ENCODE data around the gene RAI1. TPM values are rescaled to one million over a fixed set of nuclear protein-coding genes. Genes with fewer than 3 reads are reported as not detected.

The RAI1 gene
- total and polyA plus RNA-seq, 2 of the 13 experiments (the other 11 are each of a cell fraction or from before 2014, with no cell fraction given) = 3.4 to 5.2 TPM

GRCh38 chr17:17666111-17666714 lies 15.0 kb upstream of the RAI1 start (continued):
- TF ChIP-seq DDIT3 (CRISPR knock-in tag; IDR thresholded peaks at IDR 0.05) (no peak), HES4 (CRISPR knock-in tag; IDR thresholded peaks at IDR 0.05; ENCODE audit: borderline replicate concordance) (no peak), NR0B2 (CRISPR knock-in tag; IDR thresholded peaks at IDR 0.05) (no peak), ZNF777 (CRISPR knock-in tag; IDR thresholded peaks at IDR 0.05) (no peak), MNT (IDR thresholded peaks at IDR 0.05) (peak; percentile 92), TCF12 (IDR thresholded peaks at IDR 0.05) (no peak), TCF12 (CRISPR knock-in tag; IDR thresholded peaks at IDR 0.05) (no peak), NCOR1 (IDR thresholded peaks at IDR 0.05; ENCODE audit: borderline replicate concordance, low read length) (no peak), ZBED4 (CRISPR knock-in tag; IDR thresholded peaks at IDR 0.05; ENCODE audit: borderline replicate concordance) (no peak), MTF1 (CRISPR knock-in tag; IDR thresholded peaks at IDR 0.05) (no peak), CREM (IDR thresholded peaks at IDR 0.05) (no peak), CREM (CRISPR knock-in tag; IDR thresholded peaks at IDR 0.05) (no peak), CEBPZ (IDR thresholded peaks at IDR 0.05; ENCODE audit: low read length) (no peak), SIX4 (CRISPR knock-in tag; IDR thresholded peaks at IDR 0.05) (no peak), CAMTA2 (CRISPR knock-in tag; IDR thresholded peaks at IDR 0.05; ENCODE audit: borderline replicate concordance) (no peak), ZFP36L1 (CRISPR knock-in tag; IDR thresholded peaks at IDR 0.05) (no peak), TGIF2 (CRISPR knock-in tag; IDR thresholded peaks at IDR 0.05) (peak; percentile 47; the same call in 1 of the 2 replicates), MAFF (IDR thresholded peaks at IDR 0.05; ENCODE audit: low read depth, low read length) (no peak), ASH2L (IDR thresholded peaks at IDR 0.05; ENCODE audit: insufficient read length, low read depth, low read length) (no peak), ZNF784 (CRISPR knock-in tag; IDR thresholded peaks at IDR 0.05; ENCODE audit: borderline replicate concordance) (0 out of 2 replicates have a peak, but pooled peaks have one; percentile 26), SMC3 (IDR thresholded peaks at IDR 0.05; ENCODE audit: low read length) (no peak)

Data from HepG2 (cell line).